NCI-H226 (cell line): Measurements from ENCODE around the gene ITGB7.

Source experiments
- DNase-seq: peaks from one replicate; pipeline ENCODE4 v3.0.0-alpha.2; 2015

The ITGB7 gene

GRCh38 chr12:53231671-53231920 lies 24.5 kb upstream of the ITGB7 start:
- no peak for DNase-seq

GRCh38 chr12:53230108-53230845 lies 23.2 kb upstream of the ITGB7 start:
- DNase-seq, result peak; percentile 63

- no peak for DNase-seq
These were observed 22.4 kb upstream of the ITGB7 start for GRCh38 chr12:53229454-53229853.

GRCh38 chr12:53227836-53228235 lies 20.8 kb upstream of the ITGB7 start:
- DNase-seq, result no peak

- no peak for DNase-seq
These were observed 20.3 kb upstream of the ITGB7 start for GRCh38 chr12:53227341-53227740.

- no peak for DNase-seq
These were observed 19.8 kb upstream of the ITGB7 start for GRCh38 chr12:53226815-53227214.

GRCh38 chr12:53225635-53226424 lies 18.8 kb upstream of the ITGB7 start:
- no peak for DNase-seq

GRCh38 chr12:53224897-53225634 lies 18.0 kb upstream of the ITGB7 start:
- DNase-seq, result no peak

GRCh38 chr12:53224061-53224896 lies 17.2 kb upstream of the ITGB7 start:
- DNase-seq, result no peak

GRCh38 chr12:53223389-53224060 lies 16.5 kb upstream of the ITGB7 start:
- DNase-seq, result no peak

- no peak for DNase-seq
These were observed 15.8 kb upstream of the ITGB7 start for GRCh38 chr12:53222806-53223261.

- no peak for DNase-seq
These were observed 15.2 kb upstream of the ITGB7 start for GRCh38 chr12:53222170-53222721.

GRCh38 chr12:53221203-53222080 lies 14.4 kb upstream of the ITGB7 start:
- DNase-seq, result peak; percentile 77

- peak; percentile 100 for DNase-seq
These were observed 13.7 kb upstream of the ITGB7 start for GRCh38 chr12:53220694-53221202.

GRCh38 chr12:53219956-53220693 lies 13.1 kb upstream of the ITGB7 start:
- peak; percentile 83 for DNase-seq

- DNase-seq, result no peak
These were observed 12.4 kb upstream of the ITGB7 start for GRCh38 chr12:53219292-53219955.

GRCh38 chr12:53218551-53219291 lies 11.7 kb upstream of the ITGB7 start:
- no peak for DNase-seq

GRCh38 chr12:53217931-53218307 lies 10.9 kb upstream of the ITGB7 start:
- DNase-seq, result no peak
